ENCODE data around the gene VWA5B2.
A peak's percentile ranks its signal among the peaks of the same experiment; 100 is the strongest.

The VWA5B2 gene

GRCh38 chr3:184229394-184230080 lies at the start of gene VWA5B2:
Gene VWA5B2 (plus strand): TSS chr3:184229585. CDS start chr3:184230529, 944 bp downstream.
- DNase-seq: peak; percentile 79 to 80

GRCh38 chr3:184180165-184180564 lies 49.2 kb upstream of the VWA5B2 start:
- no peak for DNase-seq

- DNase-seq: no peak
Observed at GRCh38 chr3:184181596-184181995, 47.8 kb upstream of the VWA5B2 start.

- DNase-seq: no peak
Observed at GRCh38 chr3:184183679-184184078, 45.7 kb upstream of the VWA5B2 start.

- DNase-seq: no peak
Observed at GRCh38 chr3:184184546-184185230, 44.7 kb upstream of the VWA5B2 start.

GRCh38 chr3:184185461-184186183 lies 43.8 kb upstream of the VWA5B2 start:
- DNase-seq: peak; percentile 99 to 100

- peak in 1 of 2 donors; percentile 17 for DNase-seq
Observed at GRCh38 chr3:184186184-184186901, 43.0 kb upstream of the VWA5B2 start, which contains the start of gene ABCF3. Gene ABCF3 (plus strand): TSS chr3:184186199. CDS start chr3:184186208, 9 bp downstream.

GRCh38 chr3:184186902-184187207 lies 42.5 kb upstream of the VWA5B2 start:
- no peak for DNase-seq

GRCh38 chr3:184188080-184188479 lies 41.3 kb upstream of the VWA5B2 start:
- no peak for DNase-seq

GRCh38 chr3:184189421-184189820 lies 40.0 kb upstream of the VWA5B2 start:
- no peak for DNase-seq

GRCh38 chr3:184192889-184193288 lies 36.5 kb upstream of the VWA5B2 start:
- DNase-seq: no peak

- no peak for DNase-seq
Observed at GRCh38 chr3:184193991-184194539, 35.3 kb upstream of the VWA5B2 start.

- no peak for DNase-seq
Observed at GRCh38 chr3:184196536-184196935, 32.8 kb upstream of the VWA5B2 start.

GRCh38 chr3:184198509-184198908 lies 30.9 kb upstream of the VWA5B2 start:
- no peak for DNase-seq

- no peak for DNase-seq
Observed at GRCh38 chr3:184200825-184201224, 28.6 kb upstream of the VWA5B2 start.

- no peak for DNase-seq
Observed at GRCh38 chr3:184203526-184203925, 25.9 kb upstream of the VWA5B2 start.

- DNase-seq: no peak
Observed at GRCh38 chr3:184209146-184209923, 20.1 kb upstream of the VWA5B2 start.

- DNase-seq: no peak
Observed at GRCh38 chr3:184211297-184211696, 18.1 kb upstream of the VWA5B2 start.

GRCh38 chr3:184211718-184212117 lies 17.7 kb upstream of the VWA5B2 start:
- no peak for DNase-seq

- no peak for DNase-seq
Observed at GRCh38 chr3:184218814-184219213, 10.6 kb upstream of the VWA5B2 start.

GRCh38 chr3:184222521-184222920 lies 6.9 kb upstream of the VWA5B2 start:
- DNase-seq: no peak

- no peak for DNase-seq
Observed at GRCh38 chr3:184223946-184224345, 5.4 kb upstream of the VWA5B2 start.
